ENCODE data around the gene SLC16A11. TPM values are rescaled to one million over a fixed set of nuclear protein-coding genes. Genes with fewer than 3 reads are reported as not detected.

The SLC16A11 gene
- total and polyA plus RNA-seq, 10 of the 15 experiments (the other 5 are each of a cell fraction or from before 2014, with no cell fraction given) = 0.11 to 2.7 (median 0.84) TPM

DNA sequence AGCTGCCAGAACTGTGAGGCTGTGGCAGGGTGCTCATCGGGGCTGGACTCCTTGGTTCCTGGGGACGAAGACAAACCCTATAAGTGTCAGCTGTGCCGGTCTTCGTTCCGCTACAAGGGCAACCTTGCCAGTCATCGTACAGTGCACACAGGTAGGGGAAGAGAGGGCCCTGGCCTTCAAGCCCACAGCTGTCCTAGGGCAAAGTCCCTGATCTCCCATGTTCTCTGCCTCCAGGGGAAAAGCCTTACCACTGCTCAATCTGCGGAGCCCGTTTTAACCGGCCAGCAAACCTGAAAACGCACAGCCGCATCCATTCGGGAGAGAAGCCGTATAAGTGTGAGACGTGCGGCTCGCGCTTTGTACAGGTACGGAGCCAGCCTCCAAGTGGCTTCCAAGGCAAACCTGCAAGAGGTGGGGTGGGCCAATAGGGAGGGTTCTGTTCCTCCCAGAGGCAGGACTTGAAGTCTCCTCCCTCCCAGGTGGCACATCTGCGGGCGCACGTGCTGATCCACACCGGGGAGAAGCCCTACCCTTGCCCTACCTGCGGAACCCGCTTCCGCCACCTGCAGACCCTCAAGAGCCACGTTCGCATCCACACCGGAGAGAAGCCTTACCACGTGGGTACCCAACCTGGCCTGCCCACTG, 17.3 kb downstream of the SLC16A11 start:
- no peak for FAIRE-seq
- intact Hi-C loops (cut with micrococcal nuclease; ENCODE audit: unreplicated experiment) = no loop called here
- SMC1A ChIA-PET (ENCODE audit: uncharacterized antibody, unreplicated experiment) = interaction anchor here (0.7 to 2.6 kb wide), 2 partner anchors 13 to 22 kb away, joined by 3 to 9 read pairs; no protein-coding TSS in a partner anchor
- CTCF ChIA-PET = interaction anchor here (1.2 to 1.9 kb wide), 3 partner anchors 9 to 116 kb away, joined by 3 to 7 read pairs (median 3); partner anchors contain the start of genes RNASEK and SLC16A13
- no peak for ATAC-seq
- TF ChIP-seq ZBTB40 (IDR thresholded peaks at IDR 0.05; ENCODE audit: borderline replicate concordance) = no peak
- no peak for TF ChIP-seq IKZF2 (IDR thresholded peaks at IDR 0.05)
- TF ChIP-seq NR2F1 (conservative IDR thresholded peaks at IDR 0.05) = no peak
- TF ChIP-seq SREBF1 (IDR thresholded peaks at IDR 0.05; ENCODE audit: low read length) = no peak
- no peak for TF ChIP-seq ZNF24 (IDR thresholded peaks at IDR 0.05)
- no peak for TF ChIP-seq SMARCA5 (IDR thresholded peaks at IDR 0.05)
- TF ChIP-seq NR2C1 (IDR thresholded peaks at IDR 0.05) = no peak
- no peak for TF ChIP-seq ZNF592 (IDR thresholded peaks at IDR 0.05)
- no peak for TF ChIP-seq RCOR1 (conservative IDR thresholded peaks at IDR 0.05; ENCODE audit: low read depth, low read length)
- TF ChIP-seq ZSCAN29 (IDR thresholded peaks at IDR 0.05) = no peak
- H3K36me3 ChIP-seq (ENCODE audit: control insufficient read depth in 2 of 2, insufficient read depth in 2 of 2, low read length in 1 of 2) = no peaks in the 10 kb centered on the region
- POLR2A ChIA-PET = interaction anchor here (5.4 kb wide), 1 partner anchor 9 kb away, joined by 39 read pairs; the partner anchor contains the start of gene SLC16A13
- H3K79me2 ChIP-seq (ENCODE audit: control insufficient read depth, insufficient read depth, low read length) = no peaks in the 10 kb centered on the region
- no peak overlapping the region for H2AFZ ChIP-seq (ENCODE audit: control insufficient read depth, low read depth, low read length)
- peaks cover 20% of the 10 kb centered on the region for H3K4me1 ChIP-seq (ENCODE audit: control insufficient read depth, insufficient read depth, low read length)
- BruUV-seq (replicated peaks) = no TSS peak
- H3K9me3 ChIP-seq (replicated peaks; ENCODE audit: control insufficient read depth, insufficient read depth, low read length) = no peaks in the 10 kb centered on the region
- 81% methylated on average over 26 of the region's 29 CpGs for WGBS (ENCODE audit: insufficient coverage, insufficient replicate concordance, low lambda C conversion rate, missing lambda C conversion rate)
- H3K4me2 ChIP-seq (ENCODE audit: control insufficient read depth, insufficient read depth) = no peak overlapping the region
- H3K27me3 ChIP-seq (replicated peaks in 1 of 2; ENCODE audit: control insufficient read depth in 2 of 2, insufficient read depth in 2 of 2, low read length in 1 of 2) = no peaks in the 10 kb centered on the region
- no peak for DNase-seq (ENCODE audit: low read depth, low spot score)
- RAD21 ChIA-PET (ENCODE audit: unreplicated experiment) = no interaction called here
- no peaks in the 10 kb centered on the region for H4K20me1 ChIP-seq (ENCODE audit: control insufficient read depth, insufficient read depth)
- no peak overlapping the region for H3K27ac ChIP-seq (ENCODE audit: control insufficient read depth, insufficient read depth)
- in situ Hi-C loops (cut with MboI) = loop anchor here (25.0 kb wide), 1 partner anchor 536 kb away; the partner anchor contains the start of genes SENP3 and TNFSF13
- H3K4me3 ChIP-seq = no peak overlapping the region
- H3K9ac ChIP-seq (ENCODE audit: control insufficient read depth, insufficient read depth, low read length) = no peak overlapping the region

Measured in GM12878 (cell line).